Body of pancreas (tissue), 4 donors: ENCODE measurements around the gene SLC22A9.

Experiments used
- POLR2A ChIP-seq, 3 donors: fragments of 450-650 bp; IDR thresholded peaks; one replicate each; pipeline ENCODE4 v1.6.1; 2016; ENCODE audit warnings: antibody characterized with exemption in 3 of 3, mild to moderate bottlenecking in 2 of 3
- TF ChIP-seq, protein P1 (sequence below), 7 experiments: fragments of 450-650 bp in 4 of 7; fragments of 200-600 bp in 3 of 7; sonication (generic) in 3 of 7; IDR thresholded peaks; one replicate each; pipeline ENCODE4 v1.5.1; 2016 to 2019; ENCODE audit warnings: antibody characterized with exemption in 7 of 7

- TF ChIP-seq, protein P1, sequence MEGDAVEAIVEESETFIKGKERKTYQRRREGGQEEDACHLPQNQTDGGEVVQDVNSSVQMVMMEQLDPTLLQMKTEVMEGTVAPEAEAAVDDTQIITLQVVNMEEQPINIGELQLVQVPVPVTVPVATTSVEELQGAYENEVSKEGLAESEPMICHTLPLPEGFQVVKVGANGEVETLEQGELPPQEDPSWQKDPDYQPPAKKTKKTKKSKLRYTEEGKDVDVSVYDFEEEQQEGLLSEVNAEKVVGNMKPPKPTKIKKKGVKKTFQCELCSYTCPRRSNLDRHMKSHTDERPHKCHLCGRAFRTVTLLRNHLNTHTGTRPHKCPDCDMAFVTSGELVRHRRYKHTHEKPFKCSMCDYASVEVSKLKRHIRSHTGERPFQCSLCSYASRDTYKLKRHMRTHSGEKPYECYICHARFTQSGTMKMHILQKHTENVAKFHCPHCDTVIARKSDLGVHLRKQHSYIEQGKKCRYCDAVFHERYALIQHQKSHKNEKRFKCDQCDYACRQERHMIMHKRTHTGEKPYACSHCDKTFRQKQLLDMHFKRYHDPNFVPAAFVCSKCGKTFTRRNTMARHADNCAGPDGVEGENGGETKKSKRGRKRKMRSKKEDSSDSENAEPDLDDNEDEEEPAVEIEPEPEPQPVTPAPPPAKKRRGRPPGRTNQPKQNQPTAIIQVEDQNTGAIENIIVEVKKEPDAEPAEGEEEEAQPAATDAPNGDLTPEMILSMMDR (IDR thresholded peaks at IDR 0.05), result no peak
- TF ChIP-seq POLR2A (IDR thresholded peaks at IDR 0.05), result no peak
These were observed 74.1 kb downstream of the SLC22A9 start for GRCh38 chr11:63443714-63444113.
